IPS DF 19.7 (cell line): ENCODE measurements around the gene KRTAP4-11.
"Not testable (repeated sequence)": the region's sequence is repeated elsewhere in the genome, so short reads cannot be mapped to it uniquely, and the experiment has no call there.

Source experiments
- DNase-seq: peaks from one replicate; pipeline ENCODE4 v3.0.0-alpha.2; 2013; ENCODE audit warnings: low read depth, low spot score

Gene KRTAP4-11

DNA sequence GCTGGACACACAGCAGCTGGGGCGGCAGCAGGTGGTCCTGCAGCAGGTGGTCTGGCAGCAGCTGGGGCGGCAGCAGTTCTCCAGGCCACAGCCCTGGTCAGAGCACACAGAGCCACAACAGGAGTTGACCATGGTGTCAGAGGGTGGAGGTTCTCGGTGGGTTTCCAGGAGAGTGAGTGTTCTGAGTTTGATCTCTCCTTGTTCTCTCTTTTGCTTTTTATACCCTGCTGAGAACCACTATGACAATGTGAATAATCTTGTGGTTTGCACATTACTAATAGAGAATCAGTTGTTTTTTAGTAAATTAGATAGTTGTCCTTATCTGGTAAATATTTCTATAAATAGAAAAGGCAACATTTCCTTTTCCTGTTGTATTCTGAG is 5.8 kb upstream of the KRTAP4-11 start, which contains the start of gene KRTAP4-12:
KRTAP4-12 (minus strand) TSS at position 192 of the 381 bp plus-strand sequence; CDS start at position 132, 60 bp downstream.
- DNase-seq = not testable (repeated sequence)

DNA sequence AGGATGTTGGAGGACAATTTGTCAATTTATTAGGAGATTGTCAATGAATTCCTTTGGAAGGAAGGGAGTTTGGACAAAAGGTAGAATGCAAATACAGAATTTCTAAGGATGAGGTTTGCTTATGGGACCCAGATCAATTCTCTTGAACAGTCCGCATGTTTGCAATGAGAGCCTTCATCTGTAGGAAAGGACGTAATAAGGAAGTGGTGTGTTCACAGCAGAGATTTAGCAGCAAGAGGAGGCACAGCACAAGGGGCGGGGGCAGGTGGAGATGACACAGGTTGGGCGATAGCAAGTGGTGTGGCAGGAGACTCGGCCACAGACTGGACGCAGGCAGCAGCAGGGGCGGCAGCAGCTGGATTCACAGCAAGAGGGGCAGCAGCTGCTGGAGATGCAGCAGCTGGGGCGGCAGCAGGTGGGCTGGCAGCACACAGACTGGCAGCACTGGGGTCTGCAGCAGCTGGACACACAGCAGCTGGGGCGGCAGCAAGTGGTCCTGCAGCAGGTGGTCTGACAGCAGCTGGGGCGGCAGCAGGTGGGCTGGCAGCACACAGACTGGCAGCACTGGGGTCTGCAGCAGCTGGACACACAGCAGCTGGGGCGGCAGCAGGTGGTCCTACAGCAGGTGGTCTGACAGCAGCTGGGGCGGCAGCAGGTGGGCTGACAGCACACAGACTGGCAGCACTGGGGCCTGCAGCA is 5.3 kb upstream of the KRTAP4-11 start:
- not testable (repeated sequence) for DNase-seq

DNA sequence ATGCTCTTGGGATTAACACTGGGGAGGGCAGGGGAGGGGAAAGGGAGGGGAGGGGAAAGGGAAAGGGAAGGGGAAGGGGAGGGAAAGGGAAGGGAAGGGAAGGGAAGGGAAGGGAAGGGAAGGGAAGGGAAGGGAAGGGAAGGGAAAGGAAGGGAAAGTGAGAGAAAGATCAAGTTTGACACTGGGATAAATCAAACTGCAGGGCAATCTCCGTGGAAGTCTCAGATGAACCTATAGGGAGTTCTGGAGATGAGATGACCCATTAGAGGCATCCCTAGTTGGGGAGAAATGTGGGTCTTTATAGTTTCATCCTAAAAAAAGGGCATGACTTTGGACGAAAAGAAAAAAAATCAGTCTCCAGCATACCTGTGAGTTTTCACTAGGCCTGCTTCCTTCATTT is 3.6 kb upstream of the KRTAP4-11 start:
- DNase-seq = no peak

DNA sequence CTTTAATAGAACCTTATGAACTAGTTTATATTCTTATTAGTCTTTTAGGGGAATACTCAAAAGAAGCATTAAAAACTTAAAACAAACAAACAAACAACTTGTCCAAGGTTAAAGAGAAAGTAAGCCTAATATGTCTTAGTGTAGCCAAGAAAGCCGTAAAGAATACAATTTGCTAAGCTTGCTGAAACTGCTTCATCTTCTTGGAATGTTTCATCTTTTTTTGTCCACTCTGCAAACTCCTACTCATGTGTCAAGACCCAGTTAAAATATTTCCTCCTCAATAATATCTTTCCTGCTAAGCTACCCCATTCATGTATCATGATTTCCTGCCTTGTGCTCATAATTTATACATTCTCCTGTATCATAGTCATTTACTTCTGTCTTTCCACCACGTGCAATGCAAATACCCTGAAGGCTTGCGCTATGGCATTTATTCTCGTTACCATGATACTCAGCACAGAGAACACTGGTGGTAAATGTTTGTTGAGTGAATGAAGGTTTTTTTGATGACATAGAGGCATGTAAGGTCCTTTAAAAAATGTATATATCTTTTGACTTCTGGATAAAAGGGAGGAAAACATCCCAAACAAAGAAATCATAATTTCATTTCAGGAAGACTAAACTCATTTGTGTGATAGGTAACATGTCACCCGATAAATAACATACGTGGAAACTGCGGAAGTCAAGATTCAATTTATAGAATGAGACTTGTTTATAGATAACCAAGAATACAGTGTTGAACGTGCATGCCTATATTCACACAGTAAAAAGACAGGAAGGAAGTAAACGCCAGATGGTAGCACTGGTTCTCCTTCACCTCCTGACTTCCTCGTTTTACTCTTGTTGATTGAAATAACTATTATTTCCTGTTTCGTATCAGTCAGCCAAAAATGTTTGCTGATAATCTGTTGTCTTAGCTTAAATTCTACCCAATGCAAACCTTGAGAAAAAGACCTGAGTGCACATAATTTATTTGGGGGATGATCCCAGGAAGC is 1.8 kb upstream of the KRTAP4-11 start:
- DNase-seq = not testable (repeated sequence)

DNA sequence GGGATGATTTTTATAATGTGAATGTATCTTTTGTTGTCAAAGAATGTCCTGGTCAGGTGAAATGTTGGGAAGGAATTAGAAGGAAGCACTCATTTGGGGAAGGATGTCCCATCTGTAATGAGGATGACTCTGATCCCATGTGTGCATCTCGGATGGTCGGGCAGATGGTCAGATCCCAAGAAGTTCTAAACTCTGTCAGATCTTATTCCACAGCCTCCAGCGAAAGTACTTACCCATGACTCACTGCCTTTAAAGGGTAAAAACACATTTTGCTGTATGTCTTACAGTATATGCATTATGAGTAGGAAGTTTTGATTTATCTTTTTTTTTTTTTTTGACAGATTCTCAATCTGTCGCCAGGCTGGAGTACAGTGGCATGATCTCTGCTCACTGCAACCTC is 548 bp upstream of the KRTAP4-11 start:
- DNase-seq = no peak

DNA sequence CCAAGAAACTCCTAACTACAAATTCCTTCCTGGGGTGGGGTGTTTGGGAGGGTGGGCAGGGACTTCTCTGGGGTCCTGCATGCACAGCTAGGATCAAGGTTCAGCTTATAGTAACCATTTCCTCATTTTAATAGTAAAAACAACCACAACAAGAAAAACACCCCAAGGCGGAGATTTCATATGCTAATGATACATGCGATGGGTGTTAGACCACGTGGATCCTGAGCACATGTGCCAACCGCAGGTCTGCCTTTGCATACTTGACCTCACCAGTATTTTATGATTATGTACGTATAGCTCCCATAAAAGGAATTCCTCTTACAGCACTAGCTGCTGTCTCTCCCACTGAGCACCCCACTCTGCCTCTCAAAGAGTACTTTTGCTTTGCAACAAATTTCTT is 1.9 kb downstream of the KRTAP4-11 start:
- no peak for DNase-seq

DNA sequence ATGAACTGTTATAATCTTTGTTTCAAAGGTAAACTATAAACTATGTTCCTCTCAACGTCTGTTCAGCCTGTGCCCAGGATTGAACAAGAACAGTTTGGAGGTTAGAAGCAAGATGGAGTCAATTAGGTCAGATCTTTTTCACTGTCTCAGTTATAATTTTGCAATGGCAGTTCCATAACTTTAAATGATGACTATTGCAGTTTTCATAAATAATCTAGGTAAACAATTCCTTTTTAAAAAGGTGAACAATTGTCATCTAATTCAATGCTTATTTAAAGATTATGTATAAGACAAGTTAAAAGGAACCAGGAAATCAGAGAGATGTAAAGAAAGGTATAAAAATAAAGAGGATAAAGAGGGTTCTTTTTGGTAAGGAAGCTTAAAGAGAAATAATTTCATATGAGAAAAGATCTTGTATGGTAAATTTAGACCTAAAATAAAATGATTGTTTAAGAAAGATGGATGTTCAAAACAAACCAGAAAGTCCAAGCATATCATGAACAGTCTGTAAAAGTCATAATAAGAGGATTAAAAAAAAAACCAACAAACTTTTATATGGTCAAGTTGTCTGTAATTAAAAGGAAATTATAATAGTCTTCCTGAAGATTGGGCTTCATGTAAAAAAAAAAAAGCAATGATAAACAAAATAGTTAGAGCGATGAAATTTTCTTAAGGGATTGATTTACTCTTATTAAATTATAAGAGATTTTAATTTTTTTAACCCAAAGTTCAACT is 6.9 kb downstream of the KRTAP4-11 start:
- DNase-seq = no peak

DNA sequence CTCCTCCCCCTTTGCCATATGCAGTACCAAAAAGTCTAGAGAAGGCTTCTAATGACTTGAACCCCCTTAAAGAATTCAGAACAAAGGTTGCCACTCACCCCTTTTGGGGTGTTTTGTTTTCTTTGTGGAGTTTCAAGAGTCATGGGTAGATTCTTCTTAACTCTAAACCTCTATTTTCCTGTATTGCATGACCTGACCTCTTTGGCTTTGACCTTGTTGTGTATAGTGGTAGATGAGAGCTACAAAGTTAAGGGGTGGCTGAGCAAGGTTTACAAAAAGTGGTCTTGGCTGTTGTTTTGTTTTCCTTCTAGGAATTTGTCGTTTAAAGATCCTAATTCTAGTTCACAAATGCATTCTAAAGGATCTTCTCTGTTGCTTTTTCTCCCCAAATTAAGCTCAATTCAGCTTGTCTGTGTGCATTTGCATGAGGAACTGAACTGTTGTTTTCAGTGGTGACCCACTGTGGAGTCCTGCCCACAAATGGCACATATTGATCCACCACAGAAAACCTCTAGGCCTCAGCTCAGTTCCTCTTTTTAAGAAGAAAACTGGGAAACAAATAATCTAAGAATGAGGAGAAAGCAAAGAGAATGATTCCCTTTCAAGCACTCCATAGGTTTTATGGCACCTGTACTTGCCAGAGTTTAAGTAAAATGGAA is 9.3 kb downstream of the KRTAP4-11 start:
- not testable (repeated sequence) for DNase-seq

DNA sequence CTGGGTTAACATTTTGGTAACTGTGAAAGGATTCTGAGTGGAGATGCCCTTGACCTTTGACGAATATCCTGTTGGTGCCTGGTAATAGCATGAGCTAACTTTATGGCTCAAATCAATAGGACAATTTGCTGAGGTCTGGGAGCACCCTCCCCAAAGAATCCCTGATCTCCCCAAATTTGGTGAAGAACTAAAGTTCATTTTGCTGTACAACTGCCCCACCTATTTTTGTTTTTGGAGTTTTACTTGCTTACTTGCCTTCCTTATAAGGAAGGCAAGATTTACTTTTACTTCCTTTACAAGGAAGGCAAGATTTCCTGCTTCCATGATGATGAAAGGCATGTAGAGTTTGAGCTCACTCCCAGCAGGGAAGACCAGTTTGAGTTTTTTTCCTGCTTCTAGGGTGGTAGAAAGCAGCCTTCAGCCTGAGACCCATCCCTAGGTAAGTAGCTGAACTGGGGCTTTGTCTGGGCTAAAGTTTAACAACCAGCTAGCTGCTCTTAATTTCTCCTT is 10.2 kb downstream of the KRTAP4-11 start:
- DNase-seq = no peak

DNA sequence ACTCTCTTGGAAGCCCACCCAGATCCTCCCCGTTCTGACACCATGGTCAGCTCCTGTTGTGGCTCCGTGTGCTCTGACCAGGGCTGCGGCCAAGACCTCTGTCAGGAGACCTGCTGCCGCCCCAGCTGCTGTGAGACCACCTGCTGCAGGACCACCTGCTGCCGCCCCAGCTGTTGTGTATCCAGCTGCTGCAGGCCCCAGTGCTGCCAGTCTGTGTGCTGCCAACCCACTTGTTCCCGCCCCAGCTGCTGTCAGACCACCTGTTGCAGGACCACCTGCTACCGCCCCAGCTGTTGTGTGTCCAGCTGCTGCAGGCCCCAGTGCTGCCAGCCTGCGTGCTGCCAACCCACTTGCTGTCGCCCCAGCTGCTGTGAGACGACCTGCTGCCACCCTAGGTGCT is 12.8 kb downstream of the KRTAP4-11 start, which contains the start of gene KRTAP4-9:
KRTAP4-9 (plus strand) TSS at position 43 of the 400 bp plus-strand sequence; CDS start at position 43, 0 bp downstream.
- not testable (repeated sequence) for DNase-seq

DNA sequence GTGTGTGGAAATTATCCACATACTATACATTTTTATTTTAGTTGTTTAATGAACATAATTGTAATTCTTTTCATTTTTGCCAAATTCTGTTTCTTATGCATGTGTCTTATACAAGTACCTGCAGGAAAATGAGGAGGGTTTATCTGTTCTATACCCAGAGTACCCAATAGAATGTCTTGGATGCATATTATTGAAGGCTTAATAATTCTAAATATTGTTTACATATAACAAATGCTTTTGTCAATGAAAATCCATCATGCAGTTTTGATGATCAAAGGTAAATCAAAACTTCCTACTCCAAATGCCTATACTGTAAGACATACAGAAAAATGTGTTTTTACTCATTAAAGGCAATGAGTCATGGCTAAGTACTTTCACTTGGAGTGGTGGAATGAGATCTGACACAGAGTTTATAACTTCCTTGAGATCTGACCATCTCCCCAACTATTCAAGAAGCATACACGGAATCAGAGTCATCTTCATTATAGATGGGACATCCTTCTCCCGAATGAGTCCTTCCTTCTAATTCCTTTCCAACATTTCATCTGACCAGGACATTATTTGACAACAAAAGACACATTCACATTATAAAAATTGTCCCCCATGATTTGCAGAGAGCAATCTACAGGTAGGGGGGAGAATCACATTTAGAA is 13.7 kb downstream of the KRTAP4-11 start:
- DNase-seq = not testable (repeated sequence)

DNA sequence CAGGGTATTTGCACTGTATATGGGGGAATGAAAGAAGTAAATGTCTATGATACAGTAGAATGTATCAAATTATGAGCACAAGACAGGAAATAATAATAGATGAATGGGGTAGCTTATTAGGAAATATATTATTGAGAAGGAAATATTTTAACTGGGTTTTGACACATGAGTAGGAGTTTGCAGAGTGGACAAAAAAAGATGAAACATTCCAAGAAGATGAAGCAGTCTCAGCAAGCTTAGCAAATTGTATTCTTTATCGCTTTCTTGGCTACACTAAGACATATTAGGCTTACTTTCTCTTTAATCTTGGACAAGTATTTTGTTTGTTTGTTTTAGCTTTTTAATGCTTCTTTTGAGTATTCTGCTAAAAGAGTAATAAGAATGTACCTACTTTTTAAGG is 14.3 kb downstream of the KRTAP4-11 start:
- no peak for DNase-seq

DNA sequence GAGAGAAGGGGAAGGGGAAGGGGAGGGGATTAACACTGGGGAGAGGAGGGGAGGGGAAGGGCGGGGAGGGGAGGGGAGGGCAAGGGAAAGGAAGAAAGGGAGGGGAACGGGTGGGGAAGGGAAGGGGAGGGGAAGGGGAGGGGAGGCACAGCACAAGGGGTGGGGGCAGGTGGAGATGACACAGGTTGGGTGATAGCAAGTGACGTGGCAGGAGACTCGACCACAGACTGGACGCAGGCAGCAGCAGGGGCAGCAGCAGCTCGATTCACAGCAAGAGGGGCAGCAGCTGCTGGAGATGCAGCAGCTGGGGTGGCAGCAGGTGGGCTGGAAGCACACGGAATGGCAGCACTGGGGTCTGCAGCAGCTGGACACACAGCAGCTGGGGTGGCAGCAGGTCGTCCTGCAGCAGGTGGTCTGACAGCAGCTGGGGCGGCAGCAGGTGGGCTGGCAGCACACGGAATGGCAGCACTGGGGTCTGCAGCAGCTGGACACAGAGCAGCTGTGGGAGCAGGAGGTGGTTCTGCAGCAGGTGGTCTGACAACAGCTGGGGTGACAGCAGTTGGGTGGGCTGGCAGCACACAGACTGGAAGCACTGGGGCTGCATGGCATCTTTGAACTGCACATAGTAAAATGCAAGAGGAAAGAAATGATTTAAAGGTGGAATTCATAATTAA is 16.4 kb downstream of the KRTAP4-11 start, which contains the start of gene KRTAP4-16:
KRTAP4-16 (minus strand) TSS at position 624 of the 674 bp plus-strand sequence; CDS start at position 624, 0 bp downstream.
- DNase-seq = no peak

DNA sequence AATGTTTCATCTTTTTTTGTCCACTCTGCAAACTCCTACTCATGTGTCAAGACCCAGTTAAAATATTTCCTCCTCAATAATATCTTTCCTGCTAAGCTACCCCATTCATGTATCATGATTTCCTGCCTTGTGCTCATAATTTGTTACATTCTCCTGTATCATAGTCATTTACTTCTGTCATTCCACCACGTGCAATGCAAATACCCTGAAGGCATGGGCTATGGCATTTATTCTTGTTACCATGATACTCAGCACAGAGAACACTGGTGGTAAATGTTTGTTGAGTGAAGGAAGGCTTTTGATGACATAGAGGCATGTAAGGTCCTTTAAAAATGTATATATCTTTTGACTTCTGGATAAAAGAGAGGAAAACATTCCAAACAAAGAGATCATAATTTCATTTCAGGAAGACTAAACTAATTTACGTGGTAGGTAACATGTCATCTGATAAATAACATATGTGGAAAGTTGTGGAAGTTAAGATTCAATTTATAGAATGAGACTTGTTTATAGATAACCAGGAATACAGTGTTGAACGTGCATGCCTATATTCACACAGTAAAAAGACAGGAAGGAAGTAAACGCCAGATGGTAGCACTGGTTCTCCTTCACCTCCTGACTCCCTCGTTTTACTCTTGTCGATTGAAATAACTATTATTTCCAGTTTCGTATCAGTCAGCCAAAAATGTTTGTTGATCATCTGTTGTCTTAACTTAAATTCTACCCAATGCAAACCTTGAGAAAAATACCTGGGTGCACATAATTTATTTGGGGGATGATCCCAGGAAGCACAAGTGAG is 18.3 kb downstream of the KRTAP4-11 start:
- not testable (repeated sequence) for DNase-seq

DNA sequence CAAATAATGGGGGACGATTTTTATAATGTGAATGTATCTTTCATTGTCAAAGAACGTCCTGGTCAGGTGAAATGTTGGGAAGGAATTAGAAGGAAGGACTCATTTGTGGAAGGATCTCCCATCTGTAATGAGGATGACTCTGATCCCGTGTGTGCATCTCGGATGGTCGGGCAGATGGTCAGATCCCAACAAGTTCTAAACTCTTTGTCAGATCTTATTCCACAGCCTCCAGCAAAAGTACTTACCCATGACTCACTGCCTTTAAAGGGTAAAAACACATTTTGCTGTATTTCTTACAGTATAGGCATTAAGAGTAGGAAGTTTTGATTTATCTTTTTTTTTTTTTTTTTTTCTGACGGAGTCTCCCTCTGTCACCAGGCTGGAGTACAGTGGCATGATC is 19.7 kb downstream of the KRTAP4-11 start:
- DNase-seq = no peak

DNA sequence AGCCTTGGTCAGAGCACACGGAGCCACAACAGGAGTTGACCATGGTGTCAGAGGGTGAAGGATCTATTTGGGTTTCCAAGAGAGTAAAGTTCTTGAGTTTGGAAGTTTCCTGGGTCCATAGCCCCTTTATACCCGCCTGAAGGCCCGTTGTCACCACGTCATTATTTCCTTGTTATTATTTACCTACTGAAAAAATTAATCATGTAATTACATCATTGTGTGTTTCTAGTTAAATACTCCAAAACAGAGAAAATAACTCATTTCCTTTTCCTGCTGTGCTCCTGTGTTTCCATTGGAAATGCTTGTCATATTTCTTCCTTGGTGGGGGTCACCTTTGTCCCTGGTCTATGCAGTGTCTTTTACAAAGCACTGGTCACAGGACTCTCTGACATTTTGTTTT is 20.1 kb downstream of the KRTAP4-11 start, which contains the start of gene KRTAP4-8:
KRTAP4-8 (minus strand) TSS at position 101 of the 400 bp plus-strand sequence; CDS start at position 43, 58 bp downstream.
- no peak for DNase-seq

DNA sequence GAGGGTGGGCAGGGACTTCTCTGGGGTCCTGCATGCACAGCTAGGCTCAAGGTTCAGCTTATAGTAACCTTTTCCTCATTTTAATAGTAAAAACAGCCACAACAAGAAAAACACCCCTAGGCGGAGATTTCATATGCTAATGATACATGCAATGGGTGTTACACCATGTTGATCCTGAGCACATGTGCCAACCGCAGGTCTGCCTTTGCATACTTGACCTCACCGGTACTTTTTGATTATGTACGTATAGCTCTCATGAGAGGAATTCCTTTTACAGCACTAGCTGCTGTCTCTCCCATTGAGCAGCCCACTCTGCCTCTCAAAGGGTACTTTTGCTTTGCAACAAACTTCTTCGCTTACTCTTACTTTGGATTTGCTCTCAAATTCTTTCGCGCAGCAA is 22.1 kb downstream of the KRTAP4-11 start:
- no peak for DNase-seq

DNA sequence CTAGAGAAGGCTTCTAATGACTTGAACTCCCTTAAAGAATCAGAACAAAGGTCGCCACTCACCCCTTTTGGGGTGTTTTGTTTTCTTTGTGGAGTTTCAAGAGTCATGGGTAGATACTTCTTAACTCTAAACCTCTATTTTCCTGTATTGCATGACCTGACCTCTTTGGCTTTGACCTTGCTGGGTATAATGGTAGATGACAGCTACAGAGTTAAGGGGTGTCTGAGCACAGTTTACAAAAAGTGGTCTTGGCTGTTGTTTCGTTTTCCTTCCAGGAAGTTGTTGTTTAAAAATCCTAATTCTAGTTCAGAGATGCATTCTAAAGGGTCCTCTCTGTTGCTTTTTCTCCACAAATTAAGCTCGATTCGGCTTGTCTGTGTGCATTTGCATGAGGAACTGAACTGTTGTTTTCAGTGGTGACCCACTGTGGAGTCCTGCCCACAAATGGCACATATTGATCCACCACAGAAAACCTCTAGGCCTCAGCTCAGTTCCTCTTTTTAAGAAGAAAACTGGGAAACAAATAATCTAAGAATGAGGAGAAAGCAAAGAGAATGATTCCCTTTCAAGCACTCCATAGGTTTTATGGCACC is 29.3 kb downstream of the KRTAP4-11 start:
- DNase-seq = not testable (repeated sequence)
